Measurements from ENCODE around the gene ANKRD33. TPM values are rescaled to one million over a fixed set of nuclear protein-coding genes. Genes with fewer than 3 reads are reported as not detected.

Gene ANKRD33
- total RNA-seq, 1 donor from 2014 or later, result not detected

- no peak for DNase-seq
Observed at GRCh38 chr12:51860986-51861385, 26.9 kb upstream of the ANKRD33 start.

- DNase-seq, result no peak
Observed at GRCh38 chr12:51862947-51863346, 25.0 kb upstream of the ANKRD33 start.

- no peak for DNase-seq
Observed at GRCh38 chr12:51863363-51863932, 24.5 kb upstream of the ANKRD33 start.

- DNase-seq, result peak; percentile 31
Observed at GRCh38 chr12:51863933-51864832, 23.7 kb upstream of the ANKRD33 start.

- no peak for DNase-seq
Observed at GRCh38 chr12:51864833-51865670, 22.9 kb upstream of the ANKRD33 start.

- DNase-seq, result no peak
Observed at GRCh38 chr12:51865757-51866270, 22.1 kb upstream of the ANKRD33 start.

- DNase-seq, result no peak
Observed at GRCh38 chr12:51866324-51866723, 21.6 kb upstream of the ANKRD33 start.

GRCh38 chr12:51866762-51867161 lies 21.1 kb upstream of the ANKRD33 start:
- DNase-seq, result no peak

- DNase-seq, result no peak
Observed at GRCh38 chr12:51867371-51867770, 20.5 kb upstream of the ANKRD33 start.

GRCh38 chr12:51867796-51868428 lies 20.0 kb upstream of the ANKRD33 start:
- no peak for DNase-seq

- no peak for DNase-seq
Observed at GRCh38 chr12:51868821-51869495, 18.9 kb upstream of the ANKRD33 start.

- DNase-seq, result no peak
Observed at GRCh38 chr12:51869496-51869865, 18.4 kb upstream of the ANKRD33 start.

GRCh38 chr12:51869931-51870330 lies 18.0 kb upstream of the ANKRD33 start:
- no peak for DNase-seq

- no peak for DNase-seq
Observed at GRCh38 chr12:51870504-51870903, 17.4 kb upstream of the ANKRD33 start.

- no peak for DNase-seq
Observed at GRCh38 chr12:51871126-51871525, 16.8 kb upstream of the ANKRD33 start.

GRCh38 chr12:51871918-51872688 lies 15.8 kb upstream of the ANKRD33 start:
- DNase-seq, result no peak

GRCh38 chr12:51872689-51872981 lies 15.3 kb upstream of the ANKRD33 start:
- no peak for DNase-seq

- no peak for DNase-seq
Observed at GRCh38 chr12:51873251-51873994, 14.5 kb upstream of the ANKRD33 start.

- no peak for DNase-seq
Observed at GRCh38 chr12:51874000-51874399, 13.9 kb upstream of the ANKRD33 start.

- DNase-seq, result no peak
Observed at GRCh38 chr12:51874486-51874885, 13.4 kb upstream of the ANKRD33 start.

GRCh38 chr12:51879102-51879501 lies 8.8 kb upstream of the ANKRD33 start:
- DNase-seq, result no peak

All from dermis blood vessel endothelial cell (primary cell).